Measurements from ENCODE around the gene PPP1R3A. TPM values are rescaled to one million over a fixed set of nuclear protein-coding genes. Genes with fewer than 3 reads are reported as not detected.

The PPP1R3A gene, protein sequence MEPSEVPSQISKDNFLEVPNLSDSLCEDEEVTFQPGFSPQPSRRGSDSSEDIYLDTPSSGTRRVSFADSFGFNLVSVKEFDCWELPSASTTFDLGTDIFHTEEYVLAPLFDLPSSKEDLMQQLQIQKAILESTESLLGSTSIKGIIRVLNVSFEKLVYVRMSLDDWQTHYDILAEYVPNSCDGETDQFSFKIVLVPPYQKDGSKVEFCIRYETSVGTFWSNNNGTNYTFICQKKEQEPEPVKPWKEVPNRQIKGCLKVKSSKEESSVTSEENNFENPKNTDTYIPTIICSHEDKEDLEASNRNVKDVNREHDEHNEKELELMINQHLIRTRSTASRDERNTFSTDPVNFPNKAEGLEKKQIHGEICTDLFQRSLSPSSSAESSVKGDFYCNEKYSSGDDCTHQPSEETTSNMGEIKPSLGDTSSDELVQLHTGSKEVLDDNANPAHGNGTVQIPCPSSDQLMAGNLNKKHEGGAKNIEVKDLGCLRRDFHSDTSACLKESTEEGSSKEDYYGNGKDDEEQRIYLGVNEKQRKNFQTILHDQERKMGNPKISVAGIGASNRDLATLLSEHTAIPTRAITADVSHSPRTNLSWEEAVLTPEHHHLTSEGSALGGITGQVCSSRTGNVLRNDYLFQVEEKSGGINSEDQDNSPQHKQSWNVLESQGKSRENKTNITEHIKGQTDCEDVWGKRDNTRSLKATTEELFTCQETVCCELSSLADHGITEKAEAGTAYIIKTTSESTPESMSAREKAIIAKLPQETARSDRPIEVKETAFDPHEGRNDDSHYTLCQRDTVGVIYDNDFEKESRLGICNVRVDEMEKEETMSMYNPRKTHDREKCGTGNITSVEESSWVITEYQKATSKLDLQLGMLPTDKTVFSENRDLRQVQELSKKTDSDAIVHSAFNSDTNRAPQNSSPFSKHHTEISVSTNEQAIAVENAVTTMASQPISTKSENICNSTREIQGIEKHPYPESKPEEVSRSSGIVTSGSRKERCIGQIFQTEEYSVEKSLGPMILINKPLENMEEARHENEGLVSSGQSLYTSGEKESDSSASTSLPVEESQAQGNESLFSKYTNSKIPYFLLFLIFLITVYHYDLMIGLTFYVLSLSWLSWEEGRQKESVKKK
- 28.7 TPM for total RNA-seq

DNA sequence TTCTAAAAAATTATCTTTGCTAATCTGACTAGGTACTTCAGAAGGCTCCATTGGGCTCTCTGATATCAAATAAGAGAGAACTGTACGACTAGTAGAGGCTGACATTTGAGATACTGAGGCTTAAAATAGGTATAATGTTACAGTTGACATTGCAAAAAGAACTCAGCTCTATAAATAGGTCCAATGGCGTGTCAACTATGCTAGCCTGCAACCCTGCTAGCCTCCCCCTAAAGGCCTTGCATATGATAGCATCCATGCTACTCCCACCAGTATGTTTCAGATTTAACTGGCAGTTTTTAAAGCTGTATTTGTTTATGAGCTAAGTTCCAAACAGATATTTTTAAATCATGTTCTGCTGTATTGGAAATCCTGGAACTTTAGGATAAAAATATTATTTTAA lies at the start of gene PPP1R3A:
PPP1R3A (minus strand) TSS at position 64 of the 400 bp plus-strand sequence; CDS start at position 51, 13 bp downstream.

Data from metanephros (tissue), 1 donor.